Measurements from ENCODE around the gene NTM. TPM values are rescaled to one million over a fixed set of nuclear protein-coding genes. Genes with fewer than 3 reads are reported as not detected.

The NTM gene
- total RNA-seq, 1 donor from 2014 or later: 11.2 TPM

GRCh38 chr11:131549770-131550169 lies 179.4 kb downstream of the NTM start:
- DNase-seq (ENCODE audit: low spot score): no peak

GRCh38 chr11:131560287-131560686 lies 189.9 kb downstream of the NTM start:
- no peak for DNase-seq (ENCODE audit: low spot score)

GRCh38 chr11:131561501-131561900 lies 191.1 kb downstream of the NTM start:
- DNase-seq (ENCODE audit: low spot score): no peak

- DNase-seq (ENCODE audit: low spot score): no peak
Observed at GRCh38 chr11:131561972-131562371, 191.6 kb downstream of the NTM start.

GRCh38 chr11:131568318-131568717 lies 197.9 kb downstream of the NTM start:
- no peak for DNase-seq (ENCODE audit: low spot score)

GRCh38 chr11:131571571-131571970 lies 201.2 kb downstream of the NTM start:
- DNase-seq (ENCODE audit: low spot score): no peak

GRCh38 chr11:131572423-131572822 lies 202.0 kb downstream of the NTM start:
- no peak for DNase-seq (ENCODE audit: low spot score)

GRCh38 chr11:131579932-131580387 lies 209.5 kb downstream of the NTM start:
- DNase-seq (ENCODE audit: low spot score): no peak

GRCh38 chr11:131580476-131580875 lies 210.1 kb downstream of the NTM start:
- DNase-seq (ENCODE audit: low spot score): no peak

- no peak for DNase-seq (ENCODE audit: low spot score)
Observed at GRCh38 chr11:131581046-131581445, 210.6 kb downstream of the NTM start.

GRCh38 chr11:131582021-131582525 lies 211.7 kb downstream of the NTM start:
- no peak for DNase-seq (ENCODE audit: low spot score)

- DNase-seq (ENCODE audit: low spot score): no peak
Observed at GRCh38 chr11:131583421-131583820, 213.0 kb downstream of the NTM start.

GRCh38 chr11:131583938-131584337 lies 213.5 kb downstream of the NTM start:
- no peak for DNase-seq (ENCODE audit: low spot score)

GRCh38 chr11:131584785-131585592 lies 214.6 kb downstream of the NTM start:
- no peak for DNase-seq (ENCODE audit: low spot score)

- no peak for DNase-seq (ENCODE audit: low spot score)
Observed at GRCh38 chr11:131588057-131588456, 217.6 kb downstream of the NTM start.

- no peak for DNase-seq (ENCODE audit: low spot score)
Observed at GRCh38 chr11:131591051-131591461, 220.6 kb downstream of the NTM start.

- no peak for DNase-seq (ENCODE audit: low spot score)
Observed at GRCh38 chr11:131592152-131592551, 221.7 kb downstream of the NTM start.

- no peak for DNase-seq (ENCODE audit: low spot score)
Observed at GRCh38 chr11:131592734-131593133, 222.3 kb downstream of the NTM start.

GRCh38 chr11:131593301-131593700 lies 222.9 kb downstream of the NTM start:
- DNase-seq (ENCODE audit: low spot score): no peak

- no peak for DNase-seq (ENCODE audit: low spot score)
Observed at GRCh38 chr11:131595797-131596196, 225.4 kb downstream of the NTM start.

GRCh38 chr11:131597890-131598289 lies 227.5 kb downstream of the NTM start:
- DNase-seq (ENCODE audit: low spot score): no peak

- DNase-seq (ENCODE audit: low spot score): no peak
Observed at GRCh38 chr11:131598305-131598704, 227.9 kb downstream of the NTM start.

GRCh38 chr11:131599285-131599684 lies 228.9 kb downstream of the NTM start:
- DNase-seq (ENCODE audit: low spot score): no peak

- no peak for DNase-seq (ENCODE audit: low spot score)
Observed at GRCh38 chr11:131600628-131601027, 230.2 kb downstream of the NTM start.
